ENCODE results near the gene SPATS2. TPM values are rescaled to one million over a fixed set of nuclear protein-coding genes. Genes with fewer than 3 reads are reported as not detected.

SPATS2 gene
- total and polyA plus RNA-seq, 2 donors (not counting 1 experiment from before 2014, with no cell fraction given), result 11.3 to 21.5 TPM

GRCh38 chr12:49403971-49404450 is 36.7 kb downstream of the SPATS2 start:
- TF ChIP-seq EZH2 (IDR thresholded peaks at IDR 0.05; ENCODE audit: borderline replicate concordance, insufficient read depth, low read depth, low read length, poor library complexity, severe bottlenecking), result no peak
- TF ChIP-seq CTCF (IDR thresholded peaks at IDR 0.05), result no peak
- ChIA-PET POLR2A (interaction anchor here (0.7 kb wide), 1 partner anchor 38 kb away, joined by 5 read pairs; no protein-coding TSS in a partner anchor), CTCF (no interaction called here)
- Mint-ChIP-seq H3K27ac (no peak overlapping the region), H3K4me1 (no peaks in the 10 kb centered on the region), H3K9me3 (ENCODE audit: insufficient read depth) (no peaks in the 10 kb centered on the region), H3K4me3 (no peak overlapping the region), H3K27me3 (no peaks in the 10 kb centered on the region)
- H3K79me2 ChIP-seq (ENCODE audit: control insufficient read depth, insufficient read depth, low read length), result peaks cover 10% of the 10 kb centered on the region
- H3K9ac ChIP-seq (ENCODE audit: low read length), result no peak overlapping the region
- no peaks in the 10 kb centered on the region for H3K27me3 ChIP-seq (replicated peaks in 1 of 4; ENCODE audit: control extremely low read depth in 1 of 4, control insufficient read depth in 3 of 4, insufficient read depth in 4 of 4, low read length in 3 of 4)
- ATAC-seq (ENCODE audit: low read depth) (no peak), DNase-seq (no peak)
- no peaks in the 10 kb centered on the region for H3K36me3 ChIP-seq (replicated peaks in 1 of 2; ENCODE audit: control extremely low read depth in 1 of 2, control insufficient read depth in 1 of 2, extremely low read depth in 1 of 2, insufficient read depth in 2 of 2, low read length in 1 of 2)
- no peak overlapping the region for H3K4me3 ChIP-seq (ENCODE audit: control extremely low read depth in 1 of 5, extremely low read depth in 1 of 5, insufficient read depth in 1 of 5, low read depth in 2 of 5, low read length in 4 of 5)
- no peak overlapping the region for H3K27ac ChIP-seq (ENCODE audit: low read length in 2 of 2)
- H3K4me2 ChIP-seq (replicated peaks; ENCODE audit: low read depth, low read length, poor library complexity, severe bottlenecking), result no peak overlapping the region
- WGBS (ENCODE audit: insufficient coverage), result 95% methylated on average over 4 of the region's 5 CpGs
- intact Hi-C loops (cut with micrococcal nuclease), result no loop called here
- no peaks in the 10 kb centered on the region for H3K4me1 ChIP-seq (ENCODE audit: control insufficient read depth in 2 of 2, insufficient read depth in 2 of 2, low read length in 2 of 2)
- no peak overlapping the region for H2AFZ ChIP-seq (ENCODE audit: insufficient read depth, low read depth, low read length, poor library complexity, severe bottlenecking)
- H3K9me3 ChIP-seq (ENCODE audit: control extremely low read depth in 1 of 3, control insufficient read depth in 2 of 3, insufficient read depth in 1 of 3, low read length in 2 of 3), result no peaks in the 10 kb centered on the region
- H4K20me1 ChIP-seq (ENCODE audit: control insufficient read depth, insufficient read depth, low read length, poor library complexity, severe bottlenecking), result no peaks in the 10 kb centered on the region

- ATAC-seq (ENCODE audit: low read depth) (no peak), DNase-seq (no peak)
- no peak overlapping the region for H2AFZ ChIP-seq (ENCODE audit: insufficient read depth, low read depth, low read length, poor library complexity, severe bottlenecking)
- no peaks in the 10 kb centered on the region for H3K9me3 ChIP-seq (ENCODE audit: control extremely low read depth in 1 of 3, control insufficient read depth in 2 of 3, insufficient read depth in 1 of 3, low read length in 2 of 3)
- no peak overlapping the region for H3K27ac Mint-ChIP-seq
- no peak overlapping the region for H3K9ac ChIP-seq (ENCODE audit: low read length)
- no peak overlapping the region for H3K4me3 Mint-ChIP-seq
- no peak overlapping the region for H3K27ac ChIP-seq (ENCODE audit: low read length in 2 of 2)
- no peaks in the 10 kb centered on the region for H3K4me1 Mint-ChIP-seq
- ChIA-PET POLR2A (interaction anchor here (0.6 kb wide), 1 partner anchor 187 kb away, joined by 4 read pairs; no protein-coding TSS in a partner anchor), CTCF (interaction anchor here (1.0 to 1.2 kb wide), 2 partner anchors 17 to 38 kb away, joined by 3 read pairs; partner anchors contain the start of gene SPATS2)
- no peaks in the 10 kb centered on the region for H3K27me3 Mint-ChIP-seq
- H3K4me3 ChIP-seq (ENCODE audit: control extremely low read depth in 1 of 5, extremely low read depth in 1 of 5, insufficient read depth in 1 of 5, low read depth in 2 of 5, low read length in 4 of 5), result no peak overlapping the region
- no peak overlapping the region for H3K4me2 ChIP-seq (replicated peaks; ENCODE audit: low read depth, low read length, poor library complexity, severe bottlenecking)
- no peaks in the 10 kb centered on the region for H3K36me3 ChIP-seq (replicated peaks in 1 of 2; ENCODE audit: control extremely low read depth in 1 of 2, control insufficient read depth in 1 of 2, extremely low read depth in 1 of 2, insufficient read depth in 2 of 2, low read length in 1 of 2)
- no peaks in the 10 kb centered on the region for H3K27me3 ChIP-seq (replicated peaks in 1 of 4; ENCODE audit: control extremely low read depth in 1 of 4, control insufficient read depth in 3 of 4, insufficient read depth in 4 of 4, low read length in 3 of 4)
- H4K20me1 ChIP-seq (ENCODE audit: control insufficient read depth, insufficient read depth, low read length, poor library complexity, severe bottlenecking), result no peaks in the 10 kb centered on the region
- intact Hi-C loops (cut with micrococcal nuclease), result no loop called here
- peaks cover 7% of the 10 kb centered on the region for H3K79me2 ChIP-seq (ENCODE audit: control insufficient read depth, insufficient read depth, low read length)
- no peak for TF ChIP-seq CTCF (IDR thresholded peaks at IDR 0.05)
- TF ChIP-seq EZH2 (IDR thresholded peaks at IDR 0.05; ENCODE audit: borderline replicate concordance, insufficient read depth, low read depth, low read length, poor library complexity, severe bottlenecking), result no peak
- H3K4me1 ChIP-seq (ENCODE audit: control insufficient read depth in 2 of 2, insufficient read depth in 2 of 2, low read length in 2 of 2), result no peaks in the 10 kb centered on the region
- no peaks in the 10 kb centered on the region for H3K9me3 Mint-ChIP-seq (ENCODE audit: insufficient read depth)
Measured at GRCh38 chr12:49404956-49405355, 37.7 kb downstream of the SPATS2 start.
